Measurements from ENCODE around the gene RHBDL1.

RHBDL1 gene

GRCh38 chr16:682493-683395 is 7.3 kb downstream of the RHBDL1 start (continued):
- no peak for TF ChIP-seq ZNF747 (tag by site-specific recombination; IDR thresholded peaks at IDR 0.05)
- TF ChIP-seq ZNF223 (tag by site-specific recombination; IDR thresholded peaks at IDR 0.05): no peak
- TF ChIP-seq ZNF155 (tag by site-specific recombination; IDR thresholded peaks at IDR 0.05): no peak
- TF ChIP-seq ZNF335 (tag by site-specific recombination; conservative IDR thresholded peaks at IDR 0.05): no peak

- H3K27ac ChIP-seq (ENCODE audit: extremely low read depth, low read depth, low read length): peak overlapping the region; percentile 97
- CTCF ChIA-PET: interaction anchor here (0.8 kb wide), 1 partner anchor 102 kb away, joined by 3 read pairs; no protein-coding TSS in a partner anchor
- no peak for TF ChIP-seq ZNF248 (tag by site-specific recombination; IDR thresholded peaks at IDR 0.05)
- peak; percentile 11; the same call in 1 of the 2 replicates for TF ChIP-seq TSHZ1 (tag by site-specific recombination; IDR thresholded peaks at IDR 0.05; ENCODE audit: borderline replicate concordance)
- 0 out of 2 replicates have a peak, but pooled peaks have one; percentile 23 for TF ChIP-seq ZNF133 (tag by site-specific recombination; IDR thresholded peaks at IDR 0.05)
- TF ChIP-seq KLF17 (tag by site-specific recombination; IDR thresholded peaks at IDR 0.05): peak; percentile 88
- TF ChIP-seq RBAK (tag by site-specific recombination; IDR thresholded peaks at IDR 0.05): no peak
- TF ChIP-seq ZNF416 (tag by site-specific recombination; IDR thresholded peaks at IDR 0.05): no peak
- peak; percentile 90 for TF ChIP-seq BCL11B (tag by site-specific recombination; IDR thresholded peaks at IDR 0.05; ENCODE audit: low read depth)
- TF ChIP-seq ZNF704 (tag by site-specific recombination; IDR thresholded peaks at IDR 0.05): no peak
- TF ChIP-seq ZNF830 (tag by site-specific recombination; IDR thresholded peaks at IDR 0.05; ENCODE audit: low read depth): no peak
- no peak for TF ChIP-seq ZNF837 (tag by site-specific recombination; IDR thresholded peaks at IDR 0.05)
- TF ChIP-seq ZNF530 (tag by site-specific recombination; IDR thresholded peaks at IDR 0.05; ENCODE audit: low read depth): no peak
- no peak for TF ChIP-seq ZNF350 (tag by site-specific recombination; IDR thresholded peaks at IDR 0.05)
- TF ChIP-seq ZNF391 (tag by site-specific recombination; IDR thresholded peaks at IDR 0.05; ENCODE audit: borderline replicate concordance, low read depth): peak; percentile 59; the same call in 1 of the 2 replicates
- no peak for TF ChIP-seq ZNF701 (tag by site-specific recombination; IDR thresholded peaks at IDR 0.05)
- TF ChIP-seq MYNN (tag by site-specific recombination; IDR thresholded peaks at IDR 0.05; ENCODE audit: borderline replicate concordance): peak; percentile 39; the same call in 1 of the 2 replicates
- TF ChIP-seq ZNF404 (tag by site-specific recombination; IDR thresholded peaks at IDR 0.05): no peak
- no peak for TF ChIP-seq ZBTB6 (tag by site-specific recombination; IDR thresholded peaks at IDR 0.05)
- no peak for TF ChIP-seq ZNF138 (tag by site-specific recombination; IDR thresholded peaks at IDR 0.05; ENCODE audit: borderline replicate concordance)
- peak; percentile 7; the same call in 1 of the 2 replicates for TF ChIP-seq IKZF3 (tag by site-specific recombination; IDR thresholded peaks at IDR 0.05)
- no peak for TF ChIP-seq ZNF747 (tag by site-specific recombination; IDR thresholded peaks at IDR 0.05)
- peak; percentile 24; the same call in 1 of the 2 replicates for TF ChIP-seq ZSCAN30 (tag by site-specific recombination; IDR thresholded peaks at IDR 0.05)
- TF ChIP-seq ZFP41 (tag by site-specific recombination; IDR thresholded peaks at IDR 0.05; ENCODE audit: borderline replicate concordance): no peak
- no peak for TF ChIP-seq GLI2 (tag by site-specific recombination; IDR thresholded peaks at IDR 0.05; ENCODE audit: borderline replicate concordance, low read depth)
- TF ChIP-seq ZEB2 (tag by site-specific recombination; IDR thresholded peaks at IDR 0.05): peak; percentile 96
- TF ChIP-seq YY2 (tag by site-specific recombination; IDR thresholded peaks at IDR 0.05): no peak
Observed at GRCh38 chr16:683396-684070, 8.1 kb downstream of the RHBDL1 start.

More at GRCh38 chr16:683396-684070, 8.1 kb downstream of the RHBDL1 start:
- peaks cover 3 to 63% of the 10 kb centered on the region in 2 experiments; a peak in 1 of 3 replicates for H3K36me3 ChIP-seq (ENCODE audit: control insufficient read depth in 2 of 2, insufficient read depth in 1 of 2, low read length in 2 of 2)
- H3K4me1 ChIP-seq (ENCODE audit: control insufficient read depth, insufficient read depth, low read length): peaks cover 14% of the 10 kb centered on the region; the same call in 1 of the 2 replicates
- peak overlapping the region; percentile 68 for H3K4me3 ChIP-seq (ENCODE audit: low read depth, low read length)
- H3K9me3 ChIP-seq (ENCODE audit: control insufficient read depth, insufficient read depth, low read depth, low read length): no peaks in the 10 kb centered on the region
- POLR2A ChIA-PET: interaction anchor here (0.6 to 5.4 kb wide), 10 partner anchors 8 to 448 kb away, joined by 3 to 57 read pairs (median 4); partner anchors contain the start of genes CCDC78, FAM234A, HAGHL and METTL26
